Activated CD4-positive, alpha-beta T cell treated with anti-CD3 and anti-CD28 coated beads, Interleukin-2, amount 50 U/mL, for 1 hour (primary cell): ENCODE results near the gene SHISA6.
"Not testable (repeated sequence)": the region's sequence is repeated elsewhere in the genome, so short reads cannot be mapped to it uniquely, and the experiment has no call there.

Experiments used
- DNase-seq: peaks from one replicate; pipeline ENCODE4 v3.0.0-alpha.2; 2020

SHISA6 gene

DNA sequence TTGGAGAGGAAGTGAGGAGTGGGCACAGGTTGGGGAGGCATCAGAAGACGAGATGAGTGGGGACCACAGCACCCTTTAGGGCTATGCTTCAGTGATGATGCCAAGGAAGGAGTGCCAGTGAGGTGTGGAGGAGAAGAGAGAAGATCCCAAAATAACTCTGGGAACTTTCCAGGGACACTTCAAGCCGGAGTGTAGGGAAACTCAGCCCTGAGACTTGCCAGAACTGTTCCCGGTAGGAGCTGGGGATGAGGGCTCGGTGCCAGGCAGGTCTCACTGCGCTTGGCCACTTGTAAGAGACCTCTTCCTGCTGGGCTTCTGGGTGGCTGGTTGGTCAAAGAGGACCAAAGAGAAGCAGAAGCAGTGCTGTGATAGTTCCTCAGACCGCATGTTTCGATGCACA, 63.6 kb downstream of the SHISA6 start:
- no peak for DNase-seq

DNA sequence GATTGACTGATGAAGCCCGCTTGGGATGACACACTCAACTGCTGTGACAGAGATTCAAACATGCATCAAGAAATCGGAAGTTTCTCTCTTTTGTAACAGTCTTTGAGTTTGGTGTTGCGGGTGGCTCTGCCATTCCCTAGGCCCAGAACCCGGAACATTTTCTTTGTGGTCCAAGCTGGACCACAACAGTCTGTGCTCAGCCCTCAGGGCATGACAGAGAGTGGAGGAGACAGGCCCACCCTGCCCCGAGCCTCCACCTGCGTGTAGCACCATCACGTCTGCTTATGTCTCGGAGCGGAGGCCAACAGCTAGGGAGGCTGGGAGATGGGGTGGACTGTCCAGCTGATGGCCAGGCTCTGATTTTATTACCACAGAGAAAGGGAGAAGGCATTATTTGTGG, 64.5 kb downstream of the SHISA6 start:
- no peak for DNase-seq

DNA sequence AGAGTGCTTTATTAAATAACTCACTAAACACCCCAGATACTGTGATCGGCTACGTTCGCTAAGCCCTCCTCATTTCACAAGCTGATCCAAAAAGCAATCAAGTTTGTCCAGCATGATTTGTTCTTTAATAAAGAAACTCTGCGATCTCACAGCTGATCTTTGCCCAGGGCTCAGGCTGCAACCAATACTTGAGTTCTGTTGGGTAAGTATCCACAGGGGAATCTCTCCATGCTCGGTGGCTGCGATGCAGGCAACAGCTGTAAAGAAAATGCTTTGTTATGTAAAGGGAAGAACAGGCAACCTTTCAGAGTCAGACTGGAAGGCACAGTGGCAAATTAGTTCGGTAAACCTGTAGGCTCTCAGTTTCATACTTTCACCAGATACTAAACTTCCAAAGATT, 67.5 kb downstream of the SHISA6 start:
- DNase-seq, result no peak

DNA sequence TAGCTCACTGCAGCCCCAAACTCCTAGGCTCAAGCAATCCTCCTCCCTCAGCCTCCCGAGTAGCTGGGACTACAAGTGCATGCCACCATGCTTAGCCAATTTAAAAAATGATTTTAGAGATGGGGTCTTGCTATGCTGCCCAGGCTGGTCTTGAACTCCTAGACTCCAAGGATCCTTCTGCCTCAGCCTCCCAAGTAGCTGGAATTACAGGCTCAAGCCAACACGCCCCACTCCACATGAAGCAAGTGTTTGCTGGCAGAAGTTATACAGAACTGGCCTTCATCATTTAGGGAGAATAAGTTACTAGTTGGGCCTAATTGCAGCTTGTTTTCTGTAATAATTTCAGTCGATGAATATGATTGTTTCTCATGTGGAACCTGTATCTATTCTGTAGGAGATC, 68.0 kb downstream of the SHISA6 start:
- no peak for DNase-seq

DNA sequence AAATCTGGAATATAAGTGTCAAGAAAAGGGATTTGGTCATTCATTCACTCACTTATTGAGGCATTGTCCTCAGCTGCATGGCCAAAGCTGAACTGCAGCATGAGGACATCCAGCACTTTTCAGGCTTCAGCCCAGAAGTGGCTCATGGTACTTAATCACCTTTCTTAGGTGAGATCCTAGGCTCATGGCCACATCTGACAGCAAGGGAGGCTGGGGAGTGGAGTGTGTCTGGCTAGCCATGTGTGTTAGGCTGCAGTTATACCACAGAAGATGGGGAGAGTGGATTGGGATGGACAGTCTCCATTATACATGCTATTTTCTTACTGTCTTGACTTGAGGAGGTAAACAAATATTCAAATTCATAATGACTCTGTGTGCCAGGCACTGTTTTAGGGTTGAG, 68.8 kb downstream of the SHISA6 start:
- DNase-seq, result no peak

DNA sequence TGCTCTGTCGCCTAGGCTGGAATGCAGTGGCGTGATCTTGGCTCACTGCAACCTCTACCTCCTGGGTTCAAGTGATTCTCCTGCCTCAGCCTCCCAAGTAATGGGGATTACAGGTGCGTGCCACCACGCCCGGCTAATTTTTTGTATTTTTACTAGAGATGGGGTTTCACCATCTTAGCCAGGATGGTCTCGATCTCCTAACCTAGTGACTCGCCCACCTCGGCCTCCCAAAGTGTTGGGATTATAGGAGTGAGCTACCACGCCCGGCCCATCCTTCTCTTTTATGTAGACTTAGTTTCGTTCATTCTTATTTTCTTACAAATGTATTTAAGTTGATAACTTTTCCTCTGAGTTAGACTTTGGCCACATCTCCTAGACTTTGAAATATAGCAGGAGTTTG, 75.4 kb downstream of the SHISA6 start:
- not testable (repeated sequence) for DNase-seq

DNA sequence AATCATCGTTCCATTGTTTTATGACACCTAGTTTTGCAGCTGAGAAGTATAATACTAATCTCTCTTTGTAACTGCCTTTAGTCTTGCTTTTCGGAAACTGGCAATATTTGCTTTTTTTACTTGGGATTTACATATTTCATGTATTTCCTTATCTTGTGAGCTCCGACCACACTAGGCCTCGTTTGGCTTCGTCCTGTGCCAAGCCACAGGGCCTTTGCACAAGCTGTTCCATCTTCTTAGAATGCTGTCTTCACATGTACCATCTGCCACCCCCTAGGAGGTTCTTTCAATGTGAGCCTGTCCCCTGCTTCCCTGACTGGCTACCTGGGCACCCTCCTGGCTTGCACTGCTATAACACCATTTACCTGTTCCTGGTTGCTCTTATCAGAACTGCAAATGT, 77.2 kb downstream of the SHISA6 start:
- no peak for DNase-seq

DNA sequence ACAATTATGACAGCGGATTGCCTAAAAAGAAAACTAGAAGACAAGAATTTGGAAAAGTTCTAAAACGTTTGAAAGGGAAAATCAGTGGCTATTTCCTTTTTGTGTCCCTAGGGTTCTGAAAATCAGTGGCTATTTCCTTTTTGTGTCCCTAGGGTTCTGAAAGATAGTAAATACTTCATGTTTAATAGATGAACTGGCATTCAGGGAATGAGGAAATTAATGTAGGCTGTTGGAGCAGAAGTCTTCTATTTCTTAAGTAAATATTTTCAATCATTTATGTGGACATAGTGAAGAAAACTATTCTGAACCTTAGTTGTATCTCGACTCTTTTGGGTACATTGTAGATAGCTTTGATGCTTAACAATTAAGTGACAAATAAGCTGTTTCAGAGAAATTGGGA, 78.9 kb downstream of the SHISA6 start:
- DNase-seq, result no peak

DNA sequence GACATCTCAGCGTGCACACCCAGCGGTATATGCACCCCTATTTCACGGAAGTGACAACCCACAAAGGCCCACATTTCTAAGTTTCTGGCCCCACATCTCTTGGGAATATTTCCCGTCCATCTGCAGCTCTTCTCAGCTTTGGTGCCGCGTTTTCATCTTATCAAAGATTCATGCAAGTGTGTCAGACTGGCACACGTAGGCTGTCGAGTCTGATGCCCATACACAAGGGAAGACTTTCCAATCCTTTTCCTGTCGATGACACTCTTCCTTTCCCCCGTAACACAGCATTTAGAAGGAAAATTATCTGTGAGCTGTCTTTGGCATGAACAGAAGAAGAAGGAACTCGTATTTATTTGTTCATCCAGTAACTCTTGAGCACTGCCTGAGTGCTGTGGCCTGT, 83.0 kb downstream of the SHISA6 start:
- no peak for DNase-seq

DNA sequence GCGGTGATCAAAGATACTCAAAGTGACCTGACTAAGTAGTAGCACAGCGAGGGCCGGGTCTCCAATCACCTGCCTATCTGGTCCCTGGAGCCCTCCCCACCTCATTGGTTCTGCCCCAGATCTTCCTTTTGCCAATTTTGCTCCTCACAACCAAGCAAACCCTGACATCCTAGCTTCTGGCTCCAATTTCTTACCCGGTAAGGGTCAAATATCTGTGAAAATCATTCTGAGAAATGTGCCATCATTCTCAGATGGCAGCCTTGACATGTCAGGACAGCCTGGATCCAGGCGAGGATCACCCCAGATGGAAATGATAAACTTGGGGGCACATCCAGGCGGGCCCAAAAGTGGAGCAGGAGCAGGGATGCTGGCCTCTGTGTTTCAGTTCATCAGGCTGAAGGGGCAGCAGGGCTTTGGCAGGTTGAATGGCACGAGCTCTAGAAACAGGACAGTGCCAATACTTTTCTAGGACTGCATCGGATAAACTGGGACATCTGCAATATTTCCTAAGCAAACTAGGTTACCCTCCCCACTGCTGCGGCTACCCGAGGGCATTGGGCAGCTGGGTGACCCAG, 83.9 kb downstream of the SHISA6 start:
- no peak for DNase-seq

DNA sequence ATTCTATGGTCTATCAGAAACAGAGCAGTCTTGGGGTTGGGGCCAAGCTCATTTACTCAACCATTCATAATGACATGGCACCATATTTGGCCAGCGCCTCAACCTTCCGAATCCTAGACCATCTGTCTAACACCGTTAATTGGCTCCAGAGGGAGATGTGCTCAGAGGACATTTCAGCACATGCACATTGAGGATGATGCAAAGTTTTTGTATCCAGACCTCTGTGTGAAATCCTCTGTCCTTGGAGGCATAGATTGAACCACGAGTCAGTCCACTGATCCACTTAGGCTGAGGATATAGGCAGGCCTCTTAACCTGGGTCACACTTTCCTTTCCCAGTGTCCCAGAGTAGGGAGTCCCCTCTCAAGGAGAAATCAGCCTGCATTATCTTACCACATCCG, 85.5 kb downstream of the SHISA6 start:
- no peak for DNase-seq

DNA sequence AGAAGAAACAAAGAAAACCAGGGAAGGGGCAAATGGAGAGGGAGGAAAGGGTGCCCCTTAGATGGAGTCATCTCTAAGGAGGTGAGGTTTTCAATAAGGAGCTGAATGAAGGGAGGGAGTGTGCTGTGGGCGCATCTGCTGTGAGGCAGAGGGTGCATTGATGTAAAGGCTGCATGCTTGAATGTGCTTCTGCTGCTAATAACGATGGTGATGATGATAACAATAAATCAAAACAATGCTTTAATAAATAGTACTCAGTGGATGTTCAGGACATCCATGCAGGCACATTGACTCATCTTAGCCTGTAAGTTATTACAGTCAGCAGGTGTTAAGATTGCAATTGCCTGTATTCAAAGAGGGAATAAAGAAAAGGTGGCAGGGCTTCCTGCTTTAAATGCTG, 87.8 kb downstream of the SHISA6 start:
- DNase-seq, result no peak

DNA sequence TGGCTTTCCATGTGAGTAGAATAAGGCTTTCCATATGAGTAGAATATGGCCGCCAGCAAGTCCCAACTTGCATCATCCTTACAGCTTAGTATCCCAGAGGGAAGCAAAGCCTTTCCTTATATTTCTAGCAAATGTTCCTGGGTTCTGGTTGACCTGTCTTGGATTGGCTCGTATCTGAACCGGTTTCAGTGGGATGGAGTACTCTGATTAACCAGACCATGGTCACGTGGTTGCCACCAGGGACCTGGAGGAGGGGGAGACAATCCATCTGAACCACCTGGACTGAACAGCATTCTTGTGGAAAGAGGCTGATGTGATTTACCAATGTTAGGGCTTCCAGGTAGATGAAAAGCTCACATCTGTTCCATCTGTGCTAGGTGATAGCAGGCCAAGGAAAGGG, 89.0 kb downstream of the SHISA6 start:
- no peak for DNase-seq

DNA sequence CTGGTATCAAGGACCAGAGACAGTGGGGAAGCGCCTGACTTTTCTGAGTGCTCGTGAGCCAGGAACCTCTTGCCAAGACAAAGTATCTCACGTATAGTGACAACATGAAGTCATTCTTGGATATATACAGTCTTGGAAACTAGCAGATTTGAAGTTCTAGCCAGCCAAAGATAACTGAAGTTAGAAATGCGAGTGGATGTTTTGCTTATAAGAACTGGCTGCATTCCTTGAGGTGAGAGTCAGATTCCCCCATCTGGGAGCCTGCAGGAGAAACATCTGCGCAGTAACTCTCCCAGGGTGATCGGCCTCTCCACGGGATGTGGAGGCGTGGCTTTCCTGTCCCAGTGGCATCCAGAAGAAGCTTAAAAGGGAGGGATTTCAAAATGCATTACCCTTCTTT, 89.8 kb downstream of the SHISA6 start:
- no peak for DNase-seq

DNA sequence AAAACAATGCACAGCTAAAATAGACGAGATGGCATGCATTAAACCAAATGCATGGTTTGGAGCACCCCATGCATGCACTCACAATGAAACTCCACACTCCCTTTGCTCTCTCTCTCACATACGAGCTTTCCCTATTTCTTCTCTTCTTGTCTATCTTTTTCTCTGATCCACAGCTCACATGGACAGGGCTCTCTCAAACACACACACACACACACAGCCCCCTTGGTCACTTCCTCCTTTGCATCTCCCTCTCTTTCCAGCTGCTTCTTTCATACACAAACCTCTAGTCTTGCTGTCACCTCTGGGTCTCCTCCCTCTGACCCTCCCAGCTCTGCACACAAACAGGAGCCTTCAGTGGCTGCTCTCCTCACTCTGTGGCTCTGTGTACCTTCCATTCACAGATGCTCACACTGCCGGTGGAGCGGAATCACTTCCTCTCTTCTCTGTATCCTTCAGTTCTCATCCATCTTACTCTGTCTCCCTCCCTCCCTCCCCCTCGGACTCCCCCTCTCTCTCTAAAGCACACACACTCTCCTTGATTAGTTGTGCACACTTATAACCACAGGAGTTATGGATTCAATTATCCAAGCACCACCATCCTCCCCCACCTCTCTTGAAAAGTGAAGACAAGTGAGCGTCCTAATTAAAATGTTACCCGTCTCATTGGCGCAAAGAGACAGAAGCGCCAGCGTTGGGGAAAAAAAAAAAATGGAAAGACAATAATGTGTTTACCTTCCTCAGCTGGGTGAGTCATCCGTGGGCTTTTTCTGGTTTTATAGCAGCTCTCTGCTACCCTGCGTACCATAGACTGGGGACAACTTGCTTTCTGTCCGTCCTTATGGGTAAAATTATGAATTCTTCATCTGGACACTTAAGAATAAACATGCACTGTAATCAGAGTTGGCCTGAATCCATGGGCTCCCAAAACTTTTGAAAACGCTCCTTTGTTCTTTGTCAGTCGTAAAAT, 90.8 kb downstream of the SHISA6 start:
- no peak for DNase-seq

DNA sequence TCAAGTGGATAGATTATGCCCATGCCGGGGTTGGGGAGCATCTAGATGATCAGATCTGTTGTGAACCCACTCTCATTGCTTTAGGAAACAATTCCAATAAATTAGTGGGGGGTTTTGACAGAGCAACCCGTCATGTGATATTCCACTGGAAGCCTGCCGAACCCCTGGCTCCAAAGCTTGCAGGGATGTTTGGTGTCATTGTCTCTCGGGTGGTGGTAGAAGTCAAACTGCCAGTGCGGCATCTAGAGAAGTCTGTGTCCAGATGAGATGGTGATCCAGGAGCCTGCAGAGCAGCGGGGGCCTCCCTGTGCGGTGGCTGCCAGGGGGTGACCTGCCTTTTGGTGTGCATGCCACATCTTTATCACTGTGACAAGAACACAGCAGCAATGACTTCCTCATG, 91.7 kb downstream of the SHISA6 start:
- no peak for DNase-seq

DNA sequence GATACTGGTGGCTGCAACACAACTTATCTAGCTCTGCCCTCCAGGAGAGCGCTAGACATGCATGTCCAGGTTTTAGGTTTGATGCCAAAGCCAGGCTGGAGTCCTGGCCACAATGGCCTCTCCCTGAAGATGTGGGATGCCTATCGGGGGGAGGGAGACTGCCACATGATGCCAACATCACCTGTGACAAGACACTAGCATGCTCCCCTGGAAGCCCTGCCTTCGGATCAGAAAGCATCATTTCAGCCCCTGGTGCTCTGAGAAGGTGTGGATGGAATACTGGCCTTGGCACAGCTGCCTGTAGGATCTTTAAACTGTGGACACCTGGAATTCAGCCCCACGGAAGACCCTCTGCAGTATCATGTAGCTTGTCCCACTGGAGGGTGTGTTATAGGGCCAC, 93.5 kb downstream of the SHISA6 start:
- DNase-seq, result no peak

DNA sequence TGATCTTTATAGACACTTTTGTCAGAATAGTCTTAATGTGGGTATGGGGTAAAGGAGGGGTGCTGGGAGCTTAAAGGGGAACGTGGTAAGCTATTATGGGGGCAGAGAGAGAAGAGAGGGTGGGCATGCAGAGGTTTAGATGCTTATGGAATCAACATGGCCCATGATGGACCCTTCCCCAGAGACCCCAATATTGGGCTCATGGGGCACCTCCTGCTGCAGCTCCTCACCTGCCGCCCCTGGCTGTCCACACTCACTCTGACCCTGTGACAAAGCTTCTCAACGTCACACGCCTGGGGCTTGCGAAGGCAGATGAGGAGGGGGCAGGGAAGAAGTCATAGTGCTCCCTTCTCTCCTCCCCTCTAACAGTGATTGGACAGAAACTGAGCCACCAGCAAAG, 95.3 kb downstream of the SHISA6 start:
- no peak for DNase-seq

DNA sequence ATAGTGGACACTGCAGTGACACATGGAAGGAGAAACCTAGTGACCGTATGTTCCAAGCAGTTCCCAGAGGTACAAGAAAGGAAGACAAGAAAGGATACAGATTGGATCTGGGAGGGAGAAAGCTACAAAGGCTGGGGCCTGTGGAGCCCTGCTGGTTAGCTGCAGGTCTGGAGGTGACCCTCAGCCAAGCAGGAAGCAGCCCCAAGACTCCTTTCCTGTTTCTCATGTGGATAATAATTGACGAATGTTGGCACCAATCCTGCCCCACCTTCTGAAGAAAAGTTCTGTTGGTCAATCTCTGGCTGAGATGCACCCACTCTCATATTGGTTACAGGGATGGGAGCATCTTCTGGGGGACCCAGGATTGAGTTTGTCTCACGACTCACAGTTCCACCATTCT, 99.8 kb downstream of the SHISA6 start:
- DNase-seq, result no peak

DNA sequence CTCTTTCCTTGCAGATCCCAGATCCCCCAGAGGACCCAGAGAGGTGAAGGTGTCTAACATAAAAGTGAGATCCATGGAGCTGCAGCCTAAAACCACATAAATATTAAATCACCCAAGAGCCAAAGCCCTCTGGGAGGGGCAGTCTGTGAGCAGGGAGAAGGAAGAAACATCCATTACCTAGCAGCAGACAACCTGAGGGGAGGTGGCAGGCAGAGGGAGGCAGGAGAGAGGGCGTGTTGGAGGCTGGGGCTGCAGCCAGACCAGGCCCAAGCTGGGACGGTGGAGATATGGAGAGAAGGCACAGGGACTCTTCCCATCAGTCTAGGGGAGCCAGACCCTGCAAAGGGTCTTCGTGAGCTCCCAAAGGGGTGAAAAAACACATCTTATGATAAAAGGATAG, 101.1 kb downstream of the SHISA6 start:
- no peak for DNase-seq

DNA sequence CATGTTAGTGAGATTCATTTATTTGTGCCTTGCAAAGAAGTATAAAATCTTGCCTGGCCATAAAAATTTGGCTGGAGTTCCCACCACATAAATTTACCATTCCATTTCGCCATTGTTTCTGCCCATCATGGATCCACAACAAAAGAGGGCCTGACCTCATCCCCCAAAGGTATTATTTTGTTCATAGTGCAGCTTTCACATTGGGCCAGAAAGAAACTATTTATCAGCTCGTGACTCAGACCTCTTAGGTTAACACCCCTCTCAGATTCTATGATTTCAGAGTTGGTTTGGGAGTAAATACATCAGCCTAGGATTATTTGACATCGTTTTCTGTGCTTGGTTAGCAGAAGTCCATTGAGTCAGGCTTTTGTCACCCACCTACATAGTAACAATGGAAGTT, 108.1 kb downstream of the SHISA6 start:
- DNase-seq, result no peak

DNA sequence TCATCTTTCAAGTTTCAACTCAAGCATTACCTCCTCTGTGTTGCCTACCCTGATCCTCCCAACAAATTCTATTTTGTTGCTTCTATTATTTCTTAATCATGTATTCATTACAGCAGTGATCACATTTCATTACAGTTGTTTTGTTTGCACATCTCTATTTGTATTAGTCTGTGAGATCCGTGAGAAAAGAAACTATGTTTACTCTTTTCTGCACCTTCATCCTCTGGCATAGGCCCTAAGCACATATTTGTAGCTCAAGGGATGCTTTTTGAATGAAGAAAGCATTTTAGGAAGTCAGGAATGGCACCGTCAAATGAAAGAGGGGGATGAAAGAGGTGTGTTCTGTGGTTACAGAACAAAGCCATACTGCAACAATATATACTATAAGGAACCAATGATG, 110.5 kb downstream of the SHISA6 start:
- DNase-seq, result no peak

DNA sequence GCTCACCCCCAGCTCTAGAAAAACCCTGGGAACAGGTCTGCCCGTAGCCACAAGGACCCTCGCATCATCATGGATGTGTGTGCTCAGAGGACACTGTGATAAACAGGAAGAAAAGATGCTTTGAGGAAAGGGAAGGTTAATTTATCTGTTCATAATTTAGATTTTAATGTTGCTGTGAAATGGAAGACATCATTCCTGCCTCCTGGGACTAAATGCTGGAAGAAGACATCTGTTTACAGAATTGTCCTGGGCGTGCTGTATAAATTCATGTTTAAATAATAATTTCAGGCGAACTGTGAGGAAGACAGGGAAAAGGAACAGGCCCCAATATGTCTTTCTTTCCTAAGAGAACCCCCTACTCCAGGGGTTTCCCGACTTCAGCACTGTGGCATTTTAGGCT, 112.6 kb downstream of the SHISA6 start:
- DNase-seq, result no peak

DNA sequence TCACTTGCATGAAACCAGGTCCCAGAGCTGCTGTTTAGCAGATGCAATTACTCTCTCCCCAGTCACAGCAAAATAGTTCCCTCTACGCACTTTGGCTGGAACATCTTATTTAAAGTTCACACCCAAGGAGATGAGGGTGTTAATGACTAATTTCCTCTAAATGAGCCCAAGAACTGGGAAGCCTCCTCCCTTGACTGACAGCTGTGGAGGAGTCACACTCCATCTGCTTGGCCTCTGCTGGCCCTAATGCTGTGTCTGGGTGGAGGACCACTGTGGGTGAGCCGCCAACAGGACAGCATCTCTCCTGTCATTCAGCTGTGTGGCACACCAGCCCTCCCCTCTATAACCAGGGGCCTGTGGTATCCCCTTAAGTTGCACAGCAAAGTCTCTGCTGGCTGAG, 115.4 kb downstream of the SHISA6 start:
- DNase-seq, result no peak
